K562 (cell line): ENCODE data around the gene NFYC. TPM values are rescaled to one million over a fixed set of nuclear protein-coding genes. Genes with fewer than 3 reads are reported as not detected.

ENCODE experiments used
- BHLHE40 ChIP-seq: IDR thresholded peaks from 2 replicates; pipeline ENCODE4 v1.6.1; 2011; ENCODE audit warnings: low read length, improper control_type of control experiment
- CBFB ChIP-seq: sonication (generic); formaldehyde crosslinking; IDR thresholded peaks from 2 replicates; pipeline ENCODE4 v1.4.0; 2020; ENCODE audit warnings: mild to moderate bottlenecking, missing genetic modification reagents
- L3MBTL2 ChIP-seq: fragments of 450-650 bp; IDR thresholded peaks from 2 replicates; pipeline ENCODE4 v1.6.1; 2016; ENCODE audit warnings: mild to moderate bottlenecking, moderate library complexity
- MTA3 ChIP-seq: fragments of 450-650 bp; formaldehyde crosslinking; IDR thresholded peaks from 2 replicates; pipeline ENCODE4 v1.6.1; 2017; ENCODE audit warnings: mild to moderate bottlenecking, borderline replicate concordance
- NR1H2 ChIP-seq: sonication (generic); formaldehyde crosslinking; IDR thresholded peaks from 2 replicates; pipeline ENCODE4 v1.4.0; 2020; ENCODE audit warnings: mild to moderate bottlenecking, missing genetic modification reagents
- RB1 ChIP-seq: fragments of 450-650 bp; IDR thresholded peaks from 2 replicates; pipeline ENCODE4 v1.6.1; 2017; ENCODE audit warnings: low read depth, mild to moderate bottlenecking
- SOX6 ChIP-seq: fragments of 450-650 bp; IDR thresholded peaks from 2 replicates; pipeline ENCODE4 v1.6.1; 2014; ENCODE audit warnings: mild to moderate bottlenecking
- YY1 ChIP-seq, 3 experiments: IDR thresholded peaks; 2 replicates each; pipeline ENCODE4 v1.6.1; 2011; ENCODE audit warnings: low read length in 2 of 3, mild to moderate bottlenecking in 2 of 3, moderate library complexity in 2 of 3, borderline replicate concordance in 1 of 3, control low read depth in 1 of 3, low read depth in 1 of 3; ENCODE audit not compliant: insufficient read depth in 3 of 3, insufficient replicate concordance in 2 of 3, control insufficient read depth in 1 of 3, insufficient read length in 1 of 3; ENCODE audit errors: extremely low read depth in 1 of 3
- ZBTB7A ChIP-seq: IDR thresholded peaks from 2 replicates; pipeline ENCODE4 v1.6.1; 2011; ENCODE audit warnings: low read depth, mild to moderate bottlenecking, low read length, moderate library complexity, borderline replicate concordance; ENCODE audit not compliant: control insufficient read depth
- ZNF140 ChIP-seq: fragments of 250-450 bp; sonication (Bioruptor Pico); IDR thresholded peaks from 2 replicates; pipeline ENCODE4 v1.8.0; 2021; ENCODE audit warnings: moderate library complexity, mild to moderate bottlenecking, inconsistent platforms
- polyA plus RNA-seq, 8 experiments: library from polyadenylated mRNA; depleted of rRNA in 4 of 8; stranded (reverse) in 5 of 8; unstranded in 3 of 8; fragments of >200 nt; fragmentation: Nextera tagmentation in 2 of 8; fragmentation: Illumina TruSeq in 1 of 8; extraction: Ambion mirVana in 2 of 8; extraction: Trizol in 1 of 8; gene quantifications; 2 replicates each; pipeline versions ENCODE4 v1.2.1 to v1.2.3, GENCODE V29; 2011 to 2014; ENCODE audit warnings: inconsistent platforms in 1 of 8, missing spikeins in 1 of 8
- total RNA-seq, 7 experiments: library from RNA; depleted of rRNA in 6 of 7; stranded (reverse); fragments of >200 nt in 6 of 7; fragmentation: Illumina TruSeq in 2 of 7; extraction: Trizol in 2 of 7; gene quantifications; 2 replicates each; pipeline versions ENCODE4 v1.2.1 to v1.2.3, GENCODE V29; 2011 to 2021; ENCODE audit warnings: low replicate concordance in 1 of 7
- TF ChIP-seq, protein P1 (sequence below), 3 experiments: IDR thresholded peaks in 2 of 3; conservative IDR thresholded peaks in 1 of 3; 2 replicates each; pipeline ENCODE4 v1.5.1; 2011 to 2012; ENCODE audit warnings: low read length in 3 of 3, mild to moderate bottlenecking in 3 of 3, control low read depth in 2 of 3, improper control_type of control experiment in 1 of 3, inconsistent platforms in 1 of 3, low read depth in 1 of 3, mixed read lengths in 1 of 3, moderate library complexity in 1 of 3; ENCODE audit not compliant: insufficient read depth in 2 of 3
- TF ChIP-seq, protein P2 (sequence below): sonication (generic); formaldehyde crosslinking; IDR thresholded peaks from 2 replicates; pipeline ENCODE4 v1.8.0; 2022; ENCODE audit warnings: mild to moderate bottlenecking, missing genetic modification reagents
- TF ChIP-seq, protein P3 (sequence below), 2 experiments: fragments of 150-350 bp in 1 of 2; IDR thresholded peaks; 2 replicates each; pipeline ENCODE4 v1.6.1; 2012 to 2016; ENCODE audit warnings: low read depth in 2 of 2, low read length in 2 of 2, mild to moderate bottlenecking in 1 of 2, moderate library complexity in 1 of 2
- TF ChIP-seq, protein P4 (sequence below): fragments of 450-650 bp; formaldehyde crosslinking; IDR thresholded peaks from 2 replicates; pipeline ENCODE4 v1.4.0; 2020; ENCODE audit warnings: mild to moderate bottlenecking, moderate library complexity
- TF ChIP-seq, protein P5 (sequence below), 2 experiments: fragments of 450-650 bp; IDR thresholded peaks; 2 replicates each; pipeline ENCODE4 v1.6.1; 2018; ENCODE audit warnings: mild to moderate bottlenecking in 2 of 2, low read depth in 1 of 2; ENCODE audit not compliant: partially characterized antibody in 2 of 2

NFYC gene
- total and polyA plus RNA-seq, 9 of the 15 experiments (the other 6 are each of a cell fraction or from before 2014, with no cell fraction given) = 4.8 to 59.8 (median 41.1) TPM

DNA sequence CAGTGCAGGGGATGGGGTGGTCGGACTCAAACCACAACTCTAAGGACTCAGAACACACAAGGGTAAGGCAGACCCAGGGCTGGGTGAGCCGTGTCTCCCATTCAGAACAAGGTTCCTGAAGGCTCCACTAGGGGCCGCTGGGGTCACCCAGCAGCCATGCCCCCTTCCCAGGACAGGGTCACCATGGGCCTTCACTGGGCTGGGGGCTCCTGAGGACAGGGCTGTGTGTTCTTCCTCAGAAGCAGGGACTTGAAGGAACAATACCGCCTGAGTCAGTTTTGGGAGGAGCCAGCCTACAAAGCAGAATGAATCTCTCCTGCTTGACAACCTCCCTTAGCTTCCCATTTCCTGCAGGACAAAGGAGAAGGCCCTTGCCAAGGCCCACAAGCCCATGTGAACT lies 41.4 kb upstream of the NFYC start (continued):
- TF ChIP-seq, protein P1, sequence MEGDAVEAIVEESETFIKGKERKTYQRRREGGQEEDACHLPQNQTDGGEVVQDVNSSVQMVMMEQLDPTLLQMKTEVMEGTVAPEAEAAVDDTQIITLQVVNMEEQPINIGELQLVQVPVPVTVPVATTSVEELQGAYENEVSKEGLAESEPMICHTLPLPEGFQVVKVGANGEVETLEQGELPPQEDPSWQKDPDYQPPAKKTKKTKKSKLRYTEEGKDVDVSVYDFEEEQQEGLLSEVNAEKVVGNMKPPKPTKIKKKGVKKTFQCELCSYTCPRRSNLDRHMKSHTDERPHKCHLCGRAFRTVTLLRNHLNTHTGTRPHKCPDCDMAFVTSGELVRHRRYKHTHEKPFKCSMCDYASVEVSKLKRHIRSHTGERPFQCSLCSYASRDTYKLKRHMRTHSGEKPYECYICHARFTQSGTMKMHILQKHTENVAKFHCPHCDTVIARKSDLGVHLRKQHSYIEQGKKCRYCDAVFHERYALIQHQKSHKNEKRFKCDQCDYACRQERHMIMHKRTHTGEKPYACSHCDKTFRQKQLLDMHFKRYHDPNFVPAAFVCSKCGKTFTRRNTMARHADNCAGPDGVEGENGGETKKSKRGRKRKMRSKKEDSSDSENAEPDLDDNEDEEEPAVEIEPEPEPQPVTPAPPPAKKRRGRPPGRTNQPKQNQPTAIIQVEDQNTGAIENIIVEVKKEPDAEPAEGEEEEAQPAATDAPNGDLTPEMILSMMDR (IDR thresholded peaks at IDR 0.05 in 2 of 3, conservative IDR thresholded peaks at IDR 0.05 in 1 of 3; ENCODE audit: insufficient read depth in 2 of 3, low read depth in 1 of 3, low read length in 3 of 3) = peak; percentile 64 to 86 (median 72)
- no peak for TF ChIP-seq NR1H2 (CRISPR knock-in tag)
- TF ChIP-seq, protein P2, sequence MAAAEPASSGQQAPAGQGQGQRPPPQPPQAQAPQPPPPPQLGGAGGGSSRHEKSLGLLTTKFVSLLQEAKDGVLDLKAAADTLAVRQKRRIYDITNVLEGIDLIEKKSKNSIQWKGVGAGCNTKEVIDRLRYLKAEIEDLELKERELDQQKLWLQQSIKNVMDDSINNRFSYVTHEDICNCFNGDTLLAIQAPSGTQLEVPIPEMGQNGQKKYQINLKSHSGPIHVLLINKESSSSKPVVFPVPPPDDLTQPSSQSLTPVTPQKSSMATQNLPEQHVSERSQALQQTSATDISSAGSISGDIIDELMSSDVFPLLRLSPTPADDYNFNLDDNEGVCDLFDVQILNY (CRISPR knock-in tag) = no peak
- no peak for TF ChIP-seq MTA3
- peak; percentile 83; the same call in 1 of the 2 replicates for TF ChIP-seq ZBTB7A
- TF ChIP-seq, protein P3, sequence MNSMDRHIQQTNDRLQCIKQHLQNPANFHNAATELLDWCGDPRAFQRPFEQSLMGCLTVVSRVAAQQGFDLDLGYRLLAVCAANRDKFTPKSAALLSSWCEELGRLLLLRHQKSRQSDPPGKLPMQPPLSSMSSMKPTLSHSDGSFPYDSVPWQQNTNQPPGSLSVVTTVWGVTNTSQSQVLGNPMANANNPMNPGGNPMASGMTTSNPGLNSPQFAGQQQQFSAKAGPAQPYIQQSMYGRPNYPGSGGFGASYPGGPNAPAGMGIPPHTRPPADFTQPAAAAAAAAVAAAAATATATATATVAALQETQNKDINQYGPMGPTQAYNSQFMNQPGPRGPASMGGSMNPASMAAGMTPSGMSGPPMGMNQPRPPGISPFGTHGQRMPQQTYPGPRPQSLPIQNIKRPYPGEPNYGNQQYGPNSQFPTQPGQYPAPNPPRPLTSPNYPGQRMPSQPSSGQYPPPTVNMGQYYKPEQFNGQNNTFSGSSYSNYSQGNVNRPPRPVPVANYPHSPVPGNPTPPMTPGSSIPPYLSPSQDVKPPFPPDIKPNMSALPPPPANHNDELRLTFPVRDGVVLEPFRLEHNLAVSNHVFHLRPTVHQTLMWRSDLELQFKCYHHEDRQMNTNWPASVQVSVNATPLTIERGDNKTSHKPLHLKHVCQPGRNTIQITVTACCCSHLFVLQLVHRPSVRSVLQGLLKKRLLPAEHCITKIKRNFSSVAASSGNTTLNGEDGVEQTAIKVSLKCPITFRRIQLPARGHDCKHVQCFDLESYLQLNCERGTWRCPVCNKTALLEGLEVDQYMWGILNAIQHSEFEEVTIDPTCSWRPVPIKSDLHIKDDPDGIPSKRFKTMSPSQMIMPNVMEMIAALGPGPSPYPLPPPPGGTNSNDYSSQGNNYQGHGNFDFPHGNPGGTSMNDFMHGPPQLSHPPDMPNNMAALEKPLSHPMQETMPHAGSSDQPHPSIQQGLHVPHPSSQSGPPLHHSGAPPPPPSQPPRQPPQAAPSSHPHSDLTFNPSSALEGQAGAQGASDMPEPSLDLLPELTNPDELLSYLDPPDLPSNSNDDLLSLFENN (IDR thresholded peaks at IDR 0.05; ENCODE audit: low read depth in 2 of 2, low read length in 2 of 2) = no peak
- TF ChIP-seq L3MBTL2 = no peak
- TF ChIP-seq, protein P4, sequence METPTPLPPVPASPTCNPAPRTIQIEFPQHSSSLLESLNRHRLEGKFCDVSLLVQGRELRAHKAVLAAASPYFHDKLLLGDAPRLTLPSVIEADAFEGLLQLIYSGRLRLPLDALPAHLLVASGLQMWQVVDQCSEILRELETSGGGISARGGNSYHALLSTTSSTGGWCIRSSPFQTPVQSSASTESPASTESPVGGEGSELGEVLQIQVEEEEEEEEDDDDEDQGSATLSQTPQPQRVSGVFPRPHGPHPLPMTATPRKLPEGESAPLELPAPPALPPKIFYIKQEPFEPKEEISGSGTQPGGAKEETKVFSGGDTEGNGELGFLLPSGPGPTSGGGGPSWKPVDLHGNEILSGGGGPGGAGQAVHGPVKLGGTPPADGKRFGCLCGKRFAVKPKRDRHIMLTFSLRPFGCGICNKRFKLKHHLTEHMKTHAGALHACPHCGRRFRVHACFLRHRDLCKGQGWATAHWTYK (CRISPR knock-in tag) = 0 out of 2 replicates have a peak, but pooled peaks have one; percentile 22
- 0 out of 2 replicates have a peak, but pooled peaks have one; percentile 2 for TF ChIP-seq CBFB (CRISPR knock-in tag)
- no peak for TF ChIP-seq ZNF140
- TF ChIP-seq SOX6 = 0 out of 2 replicates have a peak, but pooled peaks have one; percentile 15
- 0 out of 2 replicates have a peak, but pooled peaks have one; percentile 7 for TF ChIP-seq BHLHE40
- TF ChIP-seq, protein P5, sequence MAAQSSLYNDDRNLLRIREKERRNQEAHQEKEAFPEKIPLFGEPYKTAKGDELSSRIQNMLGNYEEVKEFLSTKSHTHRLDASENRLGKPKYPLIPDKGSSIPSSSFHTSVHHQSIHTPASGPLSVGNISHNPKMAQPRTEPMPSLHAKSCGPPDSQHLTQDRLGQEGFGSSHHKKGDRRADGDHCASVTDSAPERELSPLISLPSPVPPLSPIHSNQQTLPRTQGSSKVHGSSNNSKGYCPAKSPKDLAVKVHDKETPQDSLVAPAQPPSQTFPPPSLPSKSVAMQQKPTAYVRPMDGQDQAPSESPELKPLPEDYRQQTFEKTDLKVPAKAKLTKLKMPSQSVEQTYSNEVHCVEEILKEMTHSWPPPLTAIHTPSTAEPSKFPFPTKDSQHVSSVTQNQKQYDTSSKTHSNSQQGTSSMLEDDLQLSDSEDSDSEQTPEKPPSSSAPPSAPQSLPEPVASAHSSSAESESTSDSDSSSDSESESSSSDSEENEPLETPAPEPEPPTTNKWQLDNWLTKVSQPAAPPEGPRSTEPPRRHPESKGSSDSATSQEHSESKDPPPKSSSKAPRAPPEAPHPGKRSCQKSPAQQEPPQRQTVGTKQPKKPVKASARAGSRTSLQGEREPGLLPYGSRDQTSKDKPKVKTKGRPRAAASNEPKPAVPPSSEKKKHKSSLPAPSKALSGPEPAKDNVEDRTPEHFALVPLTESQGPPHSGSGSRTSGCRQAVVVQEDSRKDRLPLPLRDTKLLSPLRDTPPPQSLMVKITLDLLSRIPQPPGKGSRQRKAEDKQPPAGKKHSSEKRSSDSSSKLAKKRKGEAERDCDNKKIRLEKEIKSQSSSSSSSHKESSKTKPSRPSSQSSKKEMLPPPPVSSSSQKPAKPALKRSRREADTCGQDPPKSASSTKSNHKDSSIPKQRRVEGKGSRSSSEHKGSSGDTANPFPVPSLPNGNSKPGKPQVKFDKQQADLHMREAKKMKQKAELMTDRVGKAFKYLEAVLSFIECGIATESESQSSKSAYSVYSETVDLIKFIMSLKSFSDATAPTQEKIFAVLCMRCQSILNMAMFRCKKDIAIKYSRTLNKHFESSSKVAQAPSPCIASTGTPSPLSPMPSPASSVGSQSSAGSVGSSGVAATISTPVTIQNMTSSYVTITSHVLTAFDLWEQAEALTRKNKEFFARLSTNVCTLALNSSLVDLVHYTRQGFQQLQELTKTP (IDR thresholded peaks at IDR 0.05; ENCODE audit: low read depth in 1 of 2, partially characterized antibody in 2 of 2) = no peak
- TF ChIP-seq RB1 = 0 out of 2 replicates have a peak, but pooled peaks have one; percentile 39
- TF ChIP-seq YY1 (IDR thresholded peaks at IDR 0.05; ENCODE audit: borderline replicate concordance in 1 of 3, control insufficient read depth in 1 of 3, extremely low read depth in 1 of 3, insufficient read depth in 3 of 3, insufficient read length in 1 of 3, insufficient replicate concordance in 2 of 3, low read depth in 1 of 3, low read length in 2 of 3) = peak in 1 of 3 experiments; percentile 35
